Suprapubic skin (tissue), 4 donors: Measurements from ENCODE around the gene ACTL10. TPM values are rescaled to one million over a fixed set of nuclear protein-coding genes. Genes with fewer than 3 reads are reported as not detected.
"Not testable (repeated sequence)": the region's sequence is repeated elsewhere in the genome, so short reads cannot be mapped to it uniquely, and the experiment has no call there.

Source experiments
- DNase-seq, 2 donors: peaks; one replicate each; pipeline ENCODE4 v3.0.0-alpha.2; 2019; ENCODE audit warnings: low spot score in 2 of 2
- H3K27ac ChIP-seq: fragments of 200-600 bp; sonication (generic); one replicate; pipeline ENCODE4 v1.5.1; 2019
- H3K27me3 ChIP-seq: fragments of 200-600 bp; sonication (generic); one replicate; pipeline ENCODE4 v1.5.1; 2019
- H3K36me3 ChIP-seq: fragments of 200-600 bp; sonication (generic); one replicate; pipeline ENCODE4 v1.5.1; 2019
- H3K4me1 ChIP-seq: fragments of 200-600 bp; sonication (generic); one replicate; pipeline ENCODE4 v1.5.1; 2019
- H3K4me3 ChIP-seq: fragments of 200-600 bp; sonication (generic); one replicate; pipeline ENCODE4 v1.5.1; 2019; ENCODE audit warnings: mild to moderate bottlenecking
- H3K9me3 ChIP-seq: fragments of 200-600 bp; sonication (generic); one replicate; pipeline ENCODE4 v1.5.1; 2019
- CTCF ChIP-seq, 2 donors: fragments of 200-600 bp in 1 of 2; fragments of 450-650 bp in 1 of 2; sonication (generic) in 1 of 2; IDR thresholded peaks; one replicate each; pipeline ENCODE4 v1.5.1; 2016 to 2019; ENCODE audit warnings: antibody characterized with exemption in 2 of 2, mild to moderate bottlenecking in 1 of 2, moderate library complexity in 1 of 2
- EP300 ChIP-seq: sonication (generic); formaldehyde crosslinking; IDR thresholded peaks from one replicate; pipeline ENCODE4 v1.6.1; 2017; ENCODE audit warnings: antibody characterized with exemption
- POLR2A ChIP-seq, 2 donors: fragments of 450-650 bp; IDR thresholded peaks; one replicate each; pipeline ENCODE4 v1.6.1; 2017; ENCODE audit warnings: antibody characterized with exemption in 2 of 2, mild to moderate bottlenecking in 2 of 2, moderate library complexity in 2 of 2
- POLR2AphosphoS5 ChIP-seq, 3 donors: sonication (generic); formaldehyde crosslinking; IDR thresholded peaks; one replicate each; pipeline ENCODE4 v1.6.1; 2017; ENCODE audit warnings: antibody characterized with exemption in 3 of 3
- WGBS: methylation state at CpG from one replicate; pipeline ENCODE4 v1.1.5; 2018; 5-methylcytosine and 5-hydroxymethylcytosine counted together
- total RNA-seq, 4 donors: library from RNA; depleted of rRNA; stranded (reverse); fragments of >200 nt; gene quantifications; one replicate each; pipeline ENCODE4 v1.1.0, GENCODE V29; 2016

ACTL10 gene
- total RNA-seq, 4 donors from 2014 or later, result 1.3 to 4.9 (median 3.0) TPM

DNA sequence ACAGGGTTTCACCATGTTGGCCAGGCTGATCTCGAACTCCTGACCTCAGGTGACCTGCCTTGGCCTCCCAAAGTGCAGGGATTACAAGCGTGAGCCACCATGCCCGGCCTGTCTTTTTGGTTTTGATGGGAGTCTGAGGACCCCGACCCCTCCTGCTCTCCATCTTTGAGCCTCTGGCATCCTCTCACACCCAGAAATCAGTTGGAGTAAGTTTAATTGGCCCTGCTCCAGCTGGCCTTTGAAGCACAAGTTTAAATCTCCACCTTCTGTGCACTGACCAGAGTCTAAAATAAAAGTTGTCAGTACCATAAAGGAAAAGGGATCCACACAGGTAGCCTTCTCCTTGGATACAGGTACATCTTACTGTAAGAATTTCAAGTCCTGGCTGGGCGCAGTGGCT is 20.6 kb upstream of the ACTL10 start:
- TF ChIP-seq POLR2A (IDR thresholded peaks at IDR 0.05), result no peak
- TF ChIP-seq EP300, result no peak
- TF ChIP-seq POLR2AphosphoS5 (IDR thresholded peaks at IDR 0.05), result no peak
- TF ChIP-seq CTCF (IDR thresholded peaks at IDR 0.05), result no peak
- Histone ChIP-seq H3K36me3 (peaks cover 29% of the 10 kb centered on the region), H3K9me3 (no peaks in the 10 kb centered on the region), H3K27me3 (no peaks in the 10 kb centered on the region), H3K4me3 (no peak overlapping the region), H3K27ac (no peak overlapping the region), H3K4me1 (peaks cover 41% of the 10 kb centered on the region)
- DNase-seq, result peak in 1 of 2 donors; percentile 57
- WGBS, result 95% methylated on average over 5 of the region's 5 CpGs

DNA sequence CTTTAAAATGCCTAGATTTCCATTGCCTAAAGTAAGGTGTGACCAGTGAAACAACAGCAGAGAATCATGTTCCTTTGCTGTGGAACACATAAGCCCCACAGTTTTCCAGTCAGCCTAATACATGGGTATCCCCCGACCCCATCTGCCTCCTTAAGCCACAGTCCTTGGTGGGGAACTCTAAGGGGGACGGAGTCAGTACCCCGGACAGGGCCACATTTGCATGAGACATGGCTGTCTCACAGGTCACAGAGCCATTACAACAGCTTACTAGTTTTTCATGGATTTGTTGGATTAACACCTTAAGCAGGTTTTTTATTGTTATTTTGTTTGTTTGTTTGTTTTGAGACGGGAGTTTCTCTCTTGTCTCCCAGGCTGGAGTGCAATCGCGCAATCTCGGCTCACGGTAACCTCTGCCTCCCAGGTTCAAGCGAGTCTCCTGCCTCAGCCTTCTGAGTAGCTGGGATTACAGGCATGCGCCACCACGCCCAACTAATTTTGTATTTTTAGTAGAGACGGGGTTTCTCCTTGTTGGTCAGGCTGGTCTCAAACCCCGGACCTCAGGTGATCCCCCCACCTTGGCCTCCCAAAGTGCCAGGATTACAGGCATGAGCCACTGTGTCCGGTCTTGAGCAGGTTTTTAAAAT is 19.7 kb upstream of the ACTL10 start:
- Histone ChIP-seq H3K4me3 (peak overlapping the region; percentile 11), H3K4me1 (peaks cover 48% of the 10 kb centered on the region), H3K36me3 (peaks cover 22% of the 10 kb centered on the region), H3K27ac (peak overlapping the region; percentile 64)
- peak in 1 of 2 donors; percentile 44 for DNase-seq
- not testable (repeated sequence) for H3K27me3 ChIP-seq, H3K9me3 ChIP-seq
- WGBS, result 58% methylated on average over 14 of the region's 14 CpGs

DNA sequence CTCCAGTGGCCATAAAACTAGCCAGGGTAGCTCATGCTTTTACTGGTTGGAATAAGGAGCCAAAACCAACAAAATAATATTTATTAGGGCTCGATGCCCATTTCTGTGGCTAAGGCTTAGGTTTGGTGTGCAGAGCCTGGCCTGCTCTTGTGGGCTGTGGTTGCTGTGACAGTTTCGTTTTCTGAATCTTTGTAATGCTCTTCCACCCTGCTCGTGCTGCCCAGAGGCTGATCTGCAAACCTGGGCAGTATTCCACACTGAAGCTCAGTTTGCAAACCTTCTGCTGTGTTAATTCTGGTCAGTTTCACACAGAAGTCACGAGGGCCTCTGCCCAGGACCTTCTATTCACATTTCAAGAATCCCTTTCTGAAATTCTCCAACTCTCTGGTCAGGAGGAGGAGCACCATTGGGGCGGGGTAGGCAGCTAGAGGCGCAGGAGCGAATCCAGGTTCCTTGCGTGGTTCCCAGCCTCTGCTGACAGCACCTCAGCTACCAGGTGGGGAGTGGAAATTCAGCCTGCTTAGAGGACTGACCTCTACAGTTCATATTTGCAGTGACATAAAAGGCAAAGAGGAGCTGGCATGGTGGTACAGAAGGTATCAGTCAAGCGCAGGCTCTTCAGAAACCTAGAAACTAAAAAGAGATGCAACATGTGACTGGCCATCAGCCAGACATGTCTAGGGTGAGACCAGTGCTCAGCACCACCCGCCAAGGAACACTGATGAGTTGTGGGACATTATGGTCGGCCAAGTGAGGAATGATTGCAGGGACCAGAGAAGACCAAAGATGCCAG is 18.9 kb upstream of the ACTL10 start:
- no peak for TF ChIP-seq EP300
- TF ChIP-seq POLR2A (IDR thresholded peaks at IDR 0.05), result no peak
- TF ChIP-seq POLR2AphosphoS5 (IDR thresholded peaks at IDR 0.05), result no peak
- no peak for TF ChIP-seq CTCF (IDR thresholded peaks at IDR 0.05)
- 33% methylated on average over 10 of the region's 11 CpGs for WGBS
- peak in 1 of 2 donors; percentile 78 for DNase-seq
- Histone ChIP-seq H3K27me3 (no peaks in the 10 kb centered on the region), H3K27ac (peak overlapping the region; percentile 64), H3K4me3 (peak overlapping the region; percentile 11), H3K4me1 (peaks cover 48% of the 10 kb centered on the region), H3K9me3 (no peaks in the 10 kb centered on the region), H3K36me3 (peaks cover 22% of the 10 kb centered on the region)

DNA sequence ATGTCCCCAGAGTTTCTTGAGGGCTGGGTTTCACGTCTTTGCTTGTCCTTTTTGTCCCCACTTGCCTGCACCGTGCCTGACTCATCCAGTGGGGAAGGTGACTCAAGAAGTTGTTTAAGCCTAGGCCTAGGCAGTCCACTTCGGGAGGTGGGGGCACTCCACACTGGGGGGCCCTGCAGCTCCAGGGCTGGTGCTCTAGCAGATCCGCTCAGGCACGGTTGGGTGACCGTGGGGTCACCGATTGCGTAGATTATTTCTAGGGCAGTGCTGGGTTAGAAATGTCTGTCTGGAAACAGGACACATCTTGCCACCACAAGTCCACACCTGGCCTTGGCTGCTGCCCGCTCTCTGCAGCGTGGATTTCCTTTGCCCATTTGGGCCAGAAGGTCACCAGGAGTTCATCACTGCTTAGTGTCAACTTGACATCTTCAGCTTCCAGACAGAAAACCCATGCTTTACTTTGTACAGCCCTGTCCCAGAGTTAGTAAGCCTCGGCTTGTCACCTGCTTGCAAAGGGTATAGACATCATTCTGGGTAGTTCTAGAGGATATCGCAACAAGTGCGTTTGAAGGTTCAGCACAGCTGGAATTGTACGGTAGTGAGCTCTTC is 18.2 kb upstream of the ACTL10 start:
- WGBS, result 63% methylated on average over 12 of the region's 14 CpGs
- no peak for TF ChIP-seq POLR2AphosphoS5 (IDR thresholded peaks at IDR 0.05)
- no peak for TF ChIP-seq CTCF (IDR thresholded peaks at IDR 0.05)
- no peak for TF ChIP-seq EP300
- TF ChIP-seq POLR2A (IDR thresholded peaks at IDR 0.05), result no peak
- Histone ChIP-seq H3K27ac (peak overlapping the region; percentile 64), H3K4me1 (peaks cover 54% of the 10 kb centered on the region), H3K36me3 (peaks cover 19% of the 10 kb centered on the region), H3K9me3 (no peaks in the 10 kb centered on the region), H3K4me3 (no peak overlapping the region), H3K27me3 (no peaks in the 10 kb centered on the region)
- DNase-seq, result peak in 1 of 2 donors; percentile 76

GRCh38 chr20:33649201-33649681 is 17.5 kb upstream of the ACTL10 start:
- WGBS, result 77% methylated on average over 19 of the region's 19 CpGs
- TF ChIP-seq CTCF (IDR thresholded peaks at IDR 0.05) (no peak), POLR2AphosphoS5 (IDR thresholded peaks at IDR 0.05) (no peak), EP300 (no peak)

More at GRCh38 chr20:33649201-33649681, 17.5 kb upstream of the ACTL10 start:
- Histone ChIP-seq H3K4me3 (no peak overlapping the region), H3K27me3 (no peaks in the 10 kb centered on the region), H3K27ac (peak overlapping the region; percentile 64), H3K9me3 (no peaks in the 10 kb centered on the region), H3K4me1 (peaks cover 62% of the 10 kb centered on the region), H3K36me3 (peaks cover 14% of the 10 kb centered on the region)
- DNase-seq, result peak in 1 of 2 donors; percentile 82
